Right atrium auricular region (tissue), 2 donors: Measurements from ENCODE around the gene RSKR. TPM values are rescaled to one million over a fixed set of nuclear protein-coding genes. Genes with fewer than 3 reads are reported as not detected.
A peak's percentile ranks its signal among the peaks of the same experiment; 100 is the strongest.

Experiments
- DNase-seq: peaks from one replicate; pipeline ENCODE4 v3.0.0-alpha.2; 2019; ENCODE audit warnings: low spot score
- H3K27ac ChIP-seq, 2 donors: fragments of 200-600 bp; sonication (generic); 1 replicate in 1 of 2; 2 replicates in 1 of 2; pipeline ENCODE4 v1.5.1; 2016 to 2019
- H3K27me3 ChIP-seq, 2 donors: fragments of 200-600 bp; sonication (generic); one replicate each; pipeline versions ENCODE4 v1.5.1 to v1.6.0; 2017 to 2019
- H3K36me3 ChIP-seq: fragments of 200-600 bp; sonication (generic); one replicate; pipeline ENCODE4 v1.5.1; 2016
- H3K4me1 ChIP-seq, 2 donors: fragments of 200-600 bp; sonication (generic); one replicate each; pipeline versions ENCODE4 v1.5.1 to v1.6.0; 2017 to 2019
- H3K4me3 ChIP-seq, 2 donors: fragments of 200-600 bp; sonication (generic); 1 replicate in 1 of 2; 2 replicates in 1 of 2; pipeline ENCODE4 v1.5.1; 2017 to 2019; ENCODE audit warnings: mild to moderate bottlenecking in 1 of 2, moderate library complexity in 1 of 2
- H3K9me3 ChIP-seq, 2 donors: fragments of 200-600 bp; sonication (generic); one replicate each; pipeline ENCODE4 v1.5.1; 2019
- CTCF ChIP-seq, 2 donors: fragments of 200-600 bp; sonication (generic); IDR thresholded peaks; one replicate each; pipeline ENCODE4 v1.5.1; 2019; ENCODE audit warnings: antibody characterized with exemption in 2 of 2
- total RNA-seq, 2 donors: library from RNA; depleted of rRNA; stranded (reverse); fragments of >200 nt; gene quantifications; one replicate each; pipeline ENCODE4 v1.1.0, GENCODE V29; 2016

RSKR gene
- total RNA-seq, 2 donors from 2014 or later, result 1.3 to 1.8 TPM

- H3K27ac ChIP-seq, result peak overlapping the region; percentile 93 to 96
- H3K4me3 ChIP-seq, result peak overlapping the region; percentile 48 to 70
- H3K4me1 ChIP-seq, result peaks cover 0 to 17% of the 10 kb centered on the region in 2 donors
- no peaks in the 10 kb centered on the region for H3K9me3 ChIP-seq
- TF ChIP-seq CTCF (IDR thresholded peaks at IDR 0.05), result no peak
- H3K27me3 ChIP-seq, result no peaks in the 10 kb centered on the region
- peak; percentile 73 for DNase-seq
- no peaks in the 10 kb centered on the region for H3K36me3 ChIP-seq
Observed at GRCh38 chr17:28599311-28600184, 14.4 kb downstream of the RSKR start.

GRCh38 chr17:28598799-28599310 is 15.1 kb downstream of the RSKR start, which contains the start of gene SPAG5:
Gene SPAG5, minus strand, starts transcription at chr17:28599025. Its CDS starts 79 bp downstream, at chr17:28598946.
- peaks cover 0 to 17% of the 10 kb centered on the region in 2 donors for H3K4me1 ChIP-seq
- H3K9me3 ChIP-seq, result no peaks in the 10 kb centered on the region
- peak within 1 kb of the TSS; percentile 93 to 96 for H3K27ac ChIP-seq
- peak; percentile 95 for DNase-seq
- H3K36me3 ChIP-seq, result no peaks in the 10 kb centered on the region
- H3K4me3 ChIP-seq, result peak within 1 kb of the TSS; percentile 48 to 70
- no peaks in the 10 kb centered on the region for H3K27me3 ChIP-seq
- no peak for TF ChIP-seq CTCF (IDR thresholded peaks at IDR 0.05)

- Histone ChIP-seq H3K27me3 (no peaks in the 10 kb centered on the region), H3K4me1 (peaks cover 0 to 17% of the 10 kb centered on the region in 2 donors), H3K9me3 (no peaks in the 10 kb centered on the region), H3K27ac (peak overlapping the region in 1 of 2 donors; percentile 96), H3K4me3 (peak overlapping the region; percentile 48 to 70), H3K36me3 (no peaks in the 10 kb centered on the region)
- no peak for TF ChIP-seq CTCF (IDR thresholded peaks at IDR 0.05)
- DNase-seq, result no peak
Observed at GRCh38 chr17:28598389-28598788, 15.6 kb downstream of the RSKR start.

- H3K4me3 ChIP-seq, result peak overlapping the region in 1 of 2 donors; percentile 70
- peaks cover 0 to 17% of the 10 kb centered on the region in 2 donors for H3K4me1 ChIP-seq
- H3K27me3 ChIP-seq, result no peaks in the 10 kb centered on the region
- H3K27ac ChIP-seq, result peak overlapping the region in 1 of 2 donors; percentile 96
- H3K9me3 ChIP-seq, result no peaks in the 10 kb centered on the region
- no peaks in the 10 kb centered on the region for H3K36me3 ChIP-seq
- TF ChIP-seq CTCF (IDR thresholded peaks at IDR 0.05), result no peak
- DNase-seq, result no peak
Observed at GRCh38 chr17:28597606-28598383, 16.2 kb downstream of the RSKR start.

GRCh38 chr17:28592260-28592659 is 21.7 kb downstream of the RSKR start:
- DNase-seq, result no peak
- TF ChIP-seq CTCF (IDR thresholded peaks at IDR 0.05), result no peak
- Histone ChIP-seq H3K27me3 (no peaks in the 10 kb centered on the region), H3K36me3 (no peaks in the 10 kb centered on the region), H3K4me1 (no peaks in the 10 kb centered on the region), H3K9me3 (no peaks in the 10 kb centered on the region), H3K27ac (no peak overlapping the region), H3K4me3 (no peak overlapping the region)
